SK-N-SH (cell line): ENCODE results near the gene OR10T2.

Experiments used
- GATA2 ChIP-seq: sonication (generic); formaldehyde crosslinking; IDR thresholded peaks from 2 replicates; pipeline ENCODE4 v1.5.0; 2020; ENCODE audit warnings: mild to moderate bottlenecking, missing genetic modification reagents
- POLR2AphosphoS5 ChIP-seq: IDR thresholded peaks from 2 replicates; pipeline ENCODE4 v1.6.1; 2012; ENCODE audit warnings: low read depth, low read length
- RAD21 ChIP-seq: IDR thresholded peaks from 2 replicates; pipeline ENCODE4 v1.6.1; 2012; ENCODE audit warnings: mild to moderate bottlenecking, low read length
- TAF1 ChIP-seq: IDR thresholded peaks from 2 replicates; pipeline ENCODE4 v1.6.1; 2012; ENCODE audit warnings: low read depth, mild to moderate bottlenecking, low read length, moderate library complexity, borderline replicate concordance
- TEAD4 ChIP-seq: IDR thresholded peaks from 2 replicates; pipeline ENCODE4 v1.4.0; 2012; ENCODE audit warnings: mild to moderate bottlenecking, borderline replicate concordance; ENCODE audit not compliant: insufficient read depth
- TF ChIP-seq, protein P1 (sequence below): fragments of 200-600 bp; sonication (generic); IDR thresholded peaks from 2 replicates; pipeline ENCODE4 v1.6.1; 2017; ENCODE audit warnings: antibody characterized with exemption, mild to moderate bottlenecking, moderate library complexity
- TF ChIP-seq, protein P2 (sequence below): fragments of 150-350 bp; IDR thresholded peaks from 2 replicates; pipeline ENCODE4 v1.6.1; 2017; ENCODE audit warnings: antibody characterized with exemption, low read length, low read depth, borderline replicate concordance

DNA sequence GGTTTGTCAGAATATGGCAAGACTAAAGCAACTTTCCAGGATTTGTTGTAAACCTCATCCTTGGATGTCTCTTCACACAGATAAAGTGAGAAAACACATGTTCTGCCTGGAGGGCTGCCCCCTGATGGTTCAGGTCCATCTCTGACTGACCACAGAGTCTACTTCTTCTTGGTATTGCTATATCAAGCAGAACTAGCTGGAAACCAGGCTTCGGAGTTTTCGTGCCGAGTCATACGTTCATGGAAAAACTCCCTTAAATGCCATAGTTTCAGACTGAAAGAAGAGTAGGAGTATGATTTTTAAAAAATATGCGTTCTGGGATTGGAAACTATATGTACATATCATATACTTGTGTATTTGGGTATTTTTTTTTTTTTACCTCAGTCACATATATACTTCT lies 5.8 kb downstream of the OR10T2 start:
- TF ChIP-seq POLR2AphosphoS5, result no peak
- no peak for TF ChIP-seq TEAD4
- TF ChIP-seq, protein P1, sequence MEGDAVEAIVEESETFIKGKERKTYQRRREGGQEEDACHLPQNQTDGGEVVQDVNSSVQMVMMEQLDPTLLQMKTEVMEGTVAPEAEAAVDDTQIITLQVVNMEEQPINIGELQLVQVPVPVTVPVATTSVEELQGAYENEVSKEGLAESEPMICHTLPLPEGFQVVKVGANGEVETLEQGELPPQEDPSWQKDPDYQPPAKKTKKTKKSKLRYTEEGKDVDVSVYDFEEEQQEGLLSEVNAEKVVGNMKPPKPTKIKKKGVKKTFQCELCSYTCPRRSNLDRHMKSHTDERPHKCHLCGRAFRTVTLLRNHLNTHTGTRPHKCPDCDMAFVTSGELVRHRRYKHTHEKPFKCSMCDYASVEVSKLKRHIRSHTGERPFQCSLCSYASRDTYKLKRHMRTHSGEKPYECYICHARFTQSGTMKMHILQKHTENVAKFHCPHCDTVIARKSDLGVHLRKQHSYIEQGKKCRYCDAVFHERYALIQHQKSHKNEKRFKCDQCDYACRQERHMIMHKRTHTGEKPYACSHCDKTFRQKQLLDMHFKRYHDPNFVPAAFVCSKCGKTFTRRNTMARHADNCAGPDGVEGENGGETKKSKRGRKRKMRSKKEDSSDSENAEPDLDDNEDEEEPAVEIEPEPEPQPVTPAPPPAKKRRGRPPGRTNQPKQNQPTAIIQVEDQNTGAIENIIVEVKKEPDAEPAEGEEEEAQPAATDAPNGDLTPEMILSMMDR, result no peak
- TF ChIP-seq RAD21, result no peak
- no peak for TF ChIP-seq GATA2
- TF ChIP-seq, protein P2, sequence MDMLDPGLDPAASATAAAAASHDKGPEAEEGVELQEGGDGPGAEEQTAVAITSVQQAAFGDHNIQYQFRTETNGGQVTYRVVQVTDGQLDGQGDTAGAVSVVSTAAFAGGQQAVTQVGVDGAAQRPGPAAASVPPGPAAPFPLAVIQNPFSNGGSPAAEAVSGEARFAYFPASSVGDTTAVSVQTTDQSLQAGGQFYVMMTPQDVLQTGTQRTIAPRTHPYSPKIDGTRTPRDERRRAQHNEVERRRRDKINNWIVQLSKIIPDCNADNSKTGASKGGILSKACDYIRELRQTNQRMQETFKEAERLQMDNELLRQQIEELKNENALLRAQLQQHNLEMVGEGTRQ, result no peak
- no peak for TF ChIP-seq TAF1
